Measurements from ENCODE around the gene DPP7. TPM values are rescaled to one million over a fixed set of nuclear protein-coding genes. Genes with fewer than 3 reads are reported as not detected.
A peak's percentile ranks its signal among the peaks of the same experiment; 100 is the strongest.

The DPP7 gene
- total RNA-seq, 1 donor from 2014 or later: 365 TPM

- no peaks in the 10 kb centered on the region for H3K9me3 Mint-ChIP-seq
- H3K27me3 Mint-ChIP-seq: no peaks in the 10 kb centered on the region
- peak overlapping the region; percentile 13 for H3K27ac Mint-ChIP-seq
- peaks cover 4% of the 10 kb centered on the region for H3K36me3 Mint-ChIP-seq (ENCODE audit: low read depth)
- no peak for DNase-seq
- peaks cover 10% of the 10 kb centered on the region for H3K4me1 Mint-ChIP-seq
- H3K4me3 Mint-ChIP-seq: peak overlapping the region; percentile 45
- intact Hi-C loops (cut with micrococcal nuclease): no loop called here
These were observed 2.2 kb upstream of the DPP7 start for GRCh38 chr9:137116728-137117127.

DNA sequence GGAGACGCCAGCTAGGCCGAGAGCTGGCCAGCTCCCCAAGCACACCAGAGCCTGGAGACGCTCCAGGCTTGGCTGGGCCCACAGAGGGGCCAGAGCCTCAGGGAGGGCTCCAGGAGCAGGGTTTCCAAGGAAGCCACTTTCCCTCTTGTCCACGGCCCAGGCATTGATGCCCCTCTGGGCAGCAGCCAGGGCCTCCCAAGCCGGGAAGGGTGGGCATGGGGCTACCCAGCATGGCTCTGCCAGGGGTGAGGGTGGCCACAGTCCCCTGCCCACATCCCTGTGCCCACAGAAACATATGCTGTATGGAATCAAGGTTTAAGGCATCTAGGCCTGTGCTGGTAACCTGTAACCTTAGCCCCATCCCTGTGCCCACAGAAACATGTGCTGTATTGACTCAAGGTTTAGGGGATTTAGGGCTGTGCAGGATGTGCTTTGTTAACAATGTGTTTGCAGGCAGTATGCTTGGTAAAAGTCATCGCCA, 1.5 kb upstream of the DPP7 start:
- Mint-ChIP-seq H3K4me1 (peaks cover 8% of the 10 kb centered on the region), H3K9me3 (no peaks in the 10 kb centered on the region), H3K27ac (no peak overlapping the region), H3K27me3 (no peaks in the 10 kb centered on the region), H3K4me3 (no peak overlapping the region), H3K36me3 (ENCODE audit: low read depth) (peaks cover 4% of the 10 kb centered on the region)
- intact Hi-C loops (cut with micrococcal nuclease): no loop called here
- no peak for DNase-seq

- peaks cover 8% of the 10 kb centered on the region for H3K36me3 Mint-ChIP-seq (ENCODE audit: low read depth)
- intact Hi-C loops (cut with micrococcal nuclease): loop anchor here (2.0 kb wide), 2 partner anchors 13 to 29 kb away; partner anchors contain the start of gene MAN1B1
- peak overlapping the region; percentile 67 for H3K4me3 Mint-ChIP-seq
- H3K27ac Mint-ChIP-seq: no peak overlapping the region
- no peaks in the 10 kb centered on the region for H3K27me3 Mint-ChIP-seq
- no peaks in the 10 kb centered on the region for H3K9me3 Mint-ChIP-seq
- H3K4me1 Mint-ChIP-seq: peaks cover 8% of the 10 kb centered on the region
- no peak for DNase-seq
These were observed 977 bp upstream of the DPP7 start for GRCh38 chr9:137115394-137116026.

DNA sequence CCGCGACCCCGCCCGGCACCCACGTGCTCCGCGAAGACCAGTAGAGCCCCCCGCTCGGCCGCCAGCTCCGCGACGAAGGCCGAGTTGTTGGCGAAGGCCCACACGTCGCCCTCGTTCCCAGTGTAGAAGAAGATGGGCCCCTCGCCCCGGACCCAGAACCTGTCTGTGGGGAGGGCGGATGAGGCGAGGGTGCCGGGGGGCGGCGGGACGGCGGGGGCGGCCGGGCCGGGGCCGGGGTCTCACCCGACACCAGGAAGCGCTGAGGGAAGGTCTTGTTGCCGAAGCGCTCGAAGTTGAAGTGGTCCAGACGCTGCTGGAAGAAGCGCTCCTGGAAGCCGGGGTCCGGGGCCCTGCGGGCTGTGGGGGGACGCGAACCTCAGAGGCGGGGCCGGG, 317 bp downstream of the DPP7 start:
- H3K9me3 Mint-ChIP-seq: no peaks in the 10 kb centered on the region
- peaks cover 8% of the 10 kb centered on the region for H3K36me3 Mint-ChIP-seq (ENCODE audit: low read depth)
- no peaks in the 10 kb centered on the region for H3K27me3 Mint-ChIP-seq
- intact Hi-C loops (cut with micrococcal nuclease): loop anchor here (1.0 to 2.0 kb wide), 3 partner anchors 15 to 27 kb away; partner anchors contain the start of gene MAN1B1
- DNase-seq: no peak
- peak overlapping the region; percentile 73 for H3K4me3 Mint-ChIP-seq
- H3K27ac Mint-ChIP-seq: no peak overlapping the region
- peaks cover 8% of the 10 kb centered on the region for H3K4me1 Mint-ChIP-seq

GRCh38 chr9:137113385-137114159, 961 bp downstream of the DPP7 start:
- no peaks in the 10 kb centered on the region for H3K9me3 Mint-ChIP-seq
- H3K36me3 Mint-ChIP-seq (ENCODE audit: low read depth): peaks cover 8% of the 10 kb centered on the region
- intact Hi-C loops (cut with micrococcal nuclease): loop anchor here (1.0 to 2.0 kb wide), 3 partner anchors 15 to 27 kb away; partner anchors contain the start of gene MAN1B1
- H3K4me1 Mint-ChIP-seq: peaks cover 2% of the 10 kb centered on the region
- no peaks in the 10 kb centered on the region for H3K27me3 Mint-ChIP-seq
- peak; percentile 81 for DNase-seq
- H3K4me3 Mint-ChIP-seq: peak overlapping the region; percentile 83
- peak overlapping the region; percentile 78 for H3K27ac Mint-ChIP-seq

- H3K36me3 Mint-ChIP-seq (ENCODE audit: low read depth): peaks cover 8% of the 10 kb centered on the region
- H3K4me3 Mint-ChIP-seq: peak overlapping the region; percentile 83
- no peaks in the 10 kb centered on the region for H3K27me3 Mint-ChIP-seq
These were observed 1.8 kb downstream of the DPP7 start for GRCh38 chr9:137112564-137113384.

DNA sequence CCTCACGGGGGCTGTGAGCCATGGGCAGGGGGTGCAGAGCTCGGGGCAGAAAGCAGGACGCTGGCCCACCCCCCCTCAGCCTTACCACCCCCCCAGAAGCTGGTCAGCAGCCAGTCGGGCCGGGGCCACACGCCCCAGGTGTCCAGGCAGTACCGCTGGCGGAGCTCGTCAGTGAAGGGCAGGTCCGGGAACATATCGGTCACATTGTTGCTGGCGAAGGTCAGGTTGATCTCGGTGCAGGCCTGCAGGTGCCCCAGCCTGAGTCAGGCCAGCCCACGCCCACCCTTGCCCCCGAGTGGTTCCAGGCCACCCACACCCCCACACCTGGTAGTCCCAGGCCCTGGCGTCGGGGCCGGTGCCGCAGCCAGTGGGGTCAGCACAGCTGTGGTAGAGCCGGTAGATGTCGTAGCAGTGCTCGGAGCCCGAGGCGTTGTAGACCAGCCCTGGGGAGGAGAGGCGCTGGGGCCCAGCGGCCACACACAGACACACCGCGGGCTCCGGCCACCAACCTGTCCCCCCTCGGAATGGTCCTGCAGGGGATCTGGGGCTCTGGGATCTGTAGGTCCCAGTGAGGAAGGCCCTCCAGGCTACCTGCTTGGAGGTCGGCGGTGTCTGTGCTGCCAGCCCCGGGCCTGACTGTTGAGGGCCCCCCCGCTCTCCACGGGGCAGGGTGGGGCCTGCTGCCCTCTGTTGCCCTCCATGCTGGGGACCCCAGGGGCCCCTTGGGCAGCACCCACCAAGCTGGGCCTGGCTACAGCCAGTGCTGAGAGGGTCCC, 2.6 kb downstream of the DPP7 start:
- Mint-ChIP-seq H3K27me3 (no peaks in the 10 kb centered on the region), H3K4me3 (no peak overlapping the region), H3K4me1 (peaks cover 2% of the 10 kb centered on the region), H3K27ac (no peak overlapping the region), H3K36me3 (ENCODE audit: low read depth) (peaks cover 8% of the 10 kb centered on the region), H3K9me3 (no peaks in the 10 kb centered on the region)
- DNase-seq: no peak
- intact Hi-C loops (cut with micrococcal nuclease): no loop called here

More at GRCh38 chr9:137112564-137113384, 1.8 kb downstream of the DPP7 start:
- intact Hi-C loops (cut with micrococcal nuclease): no loop called here
- H3K4me1 Mint-ChIP-seq: peaks cover 2% of the 10 kb centered on the region
- H3K27ac Mint-ChIP-seq: no peak overlapping the region
- DNase-seq: no peak
- H3K9me3 Mint-ChIP-seq: no peaks in the 10 kb centered on the region

- H3K27me3 Mint-ChIP-seq: no peaks in the 10 kb centered on the region
- H3K27ac Mint-ChIP-seq: no peak overlapping the region
- no peak for DNase-seq
- peaks cover 8% of the 10 kb centered on the region for H3K36me3 Mint-ChIP-seq (ENCODE audit: low read depth)
- peaks cover 2% of the 10 kb centered on the region for H3K4me1 Mint-ChIP-seq
- intact Hi-C loops (cut with micrococcal nuclease): no loop called here
- H3K9me3 Mint-ChIP-seq: no peaks in the 10 kb centered on the region
- H3K4me3 Mint-ChIP-seq: no peak overlapping the region
These were observed 3.4 kb downstream of the DPP7 start for GRCh38 chr9:137110911-137111787.

DNA sequence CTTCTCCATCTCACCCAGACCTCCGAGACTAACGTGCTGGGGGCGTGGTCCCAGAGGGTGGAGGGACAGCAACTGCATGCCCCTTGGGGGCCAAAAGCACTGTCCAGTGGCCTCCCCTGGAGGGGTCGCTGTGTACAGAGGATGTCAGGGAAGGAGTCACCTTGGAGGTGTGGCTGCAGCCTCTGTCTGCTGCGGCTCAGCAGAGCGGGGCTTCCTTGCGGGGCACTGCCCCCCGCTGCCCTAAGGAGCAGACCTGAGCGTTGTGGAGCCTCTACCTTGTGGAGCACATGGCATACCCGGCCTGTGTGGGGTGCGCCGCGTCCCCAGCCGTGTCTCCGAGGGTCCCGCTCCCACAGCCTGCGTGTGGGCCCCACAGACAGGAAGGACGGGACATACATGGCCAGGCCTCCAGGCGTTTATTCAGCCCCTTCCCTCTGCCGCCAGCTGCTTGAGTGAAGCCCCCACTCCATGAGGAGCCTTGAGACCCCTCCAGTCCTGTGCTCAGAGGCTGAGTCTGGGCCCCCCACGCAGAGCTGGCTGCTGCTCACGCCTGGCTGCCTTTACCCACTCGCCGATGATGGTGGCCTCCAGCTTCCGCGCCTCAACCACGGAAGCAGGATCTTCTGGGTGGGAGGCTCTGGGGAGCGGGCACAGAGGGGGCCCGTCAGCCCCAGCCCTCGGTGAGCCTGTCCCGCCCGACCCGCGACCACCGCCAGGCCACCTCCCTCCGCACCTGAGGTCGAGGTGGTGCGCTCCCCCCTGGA, 4.2 kb downstream of the DPP7 start:
- Mint-ChIP-seq H3K4me3 (no peak overlapping the region), H3K27me3 (no peaks in the 10 kb centered on the region), H3K27ac (no peak overlapping the region), H3K4me1 (peaks cover 2% of the 10 kb centered on the region), H3K36me3 (ENCODE audit: low read depth) (peaks cover 11% of the 10 kb centered on the region), H3K9me3 (no peaks in the 10 kb centered on the region)
- intact Hi-C loops (cut with micrococcal nuclease): no loop called here
- DNase-seq: no peak

DNA sequence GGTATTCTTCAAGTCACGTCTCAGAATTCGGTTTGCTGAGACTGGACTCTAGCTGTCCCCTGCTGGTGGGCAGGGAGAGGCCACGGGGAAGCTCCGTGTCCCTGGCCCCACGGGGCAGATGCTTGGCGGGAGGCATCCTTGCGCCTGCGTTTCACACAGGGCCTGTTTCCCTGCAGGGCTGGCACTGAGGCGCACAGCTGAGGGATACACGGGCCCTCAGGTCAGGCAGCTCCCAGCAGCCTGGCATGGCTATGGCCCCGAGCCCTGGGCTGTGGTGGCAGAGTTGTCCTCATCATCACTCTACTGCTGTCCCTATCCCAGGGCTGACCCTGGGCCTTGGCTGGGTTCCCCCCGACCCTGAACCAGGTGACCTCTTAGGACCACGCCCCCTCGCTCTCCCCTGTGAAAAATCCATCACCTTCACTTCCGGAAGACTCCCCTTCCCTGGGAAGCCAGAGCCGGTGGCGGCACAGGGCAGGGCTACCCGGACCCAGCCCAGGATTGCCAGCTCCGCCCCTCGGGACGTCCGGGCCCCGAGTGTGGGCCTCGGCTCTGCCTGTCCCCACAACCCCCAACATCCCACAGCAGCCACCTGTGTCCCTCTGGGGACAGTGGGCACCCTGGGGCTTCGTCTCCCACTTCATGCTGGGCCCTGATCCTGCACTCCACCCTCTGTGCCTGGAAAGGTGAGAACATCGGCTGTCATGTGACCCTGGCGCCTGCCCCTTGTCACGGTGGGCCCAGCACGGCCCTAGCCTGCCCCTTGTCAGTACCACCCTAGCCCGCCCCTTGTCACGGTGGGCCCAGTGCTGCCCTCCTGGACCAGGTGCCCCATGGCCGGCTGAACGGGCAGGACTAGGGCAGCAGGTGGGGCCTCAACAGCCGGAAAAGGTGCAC, 5.0 kb downstream of the DPP7 start:
- Mint-ChIP-seq H3K9me3 (no peaks in the 10 kb centered on the region), H3K27me3 (no peaks in the 10 kb centered on the region), H3K36me3 (ENCODE audit: low read depth) (peaks cover 12% of the 10 kb centered on the region), H3K4me1 (peaks cover 2% of the 10 kb centered on the region), H3K4me3 (no peak overlapping the region), H3K27ac (no peak overlapping the region)
- intact Hi-C loops (cut with micrococcal nuclease): no loop called here
- DNase-seq: no peak

DNA sequence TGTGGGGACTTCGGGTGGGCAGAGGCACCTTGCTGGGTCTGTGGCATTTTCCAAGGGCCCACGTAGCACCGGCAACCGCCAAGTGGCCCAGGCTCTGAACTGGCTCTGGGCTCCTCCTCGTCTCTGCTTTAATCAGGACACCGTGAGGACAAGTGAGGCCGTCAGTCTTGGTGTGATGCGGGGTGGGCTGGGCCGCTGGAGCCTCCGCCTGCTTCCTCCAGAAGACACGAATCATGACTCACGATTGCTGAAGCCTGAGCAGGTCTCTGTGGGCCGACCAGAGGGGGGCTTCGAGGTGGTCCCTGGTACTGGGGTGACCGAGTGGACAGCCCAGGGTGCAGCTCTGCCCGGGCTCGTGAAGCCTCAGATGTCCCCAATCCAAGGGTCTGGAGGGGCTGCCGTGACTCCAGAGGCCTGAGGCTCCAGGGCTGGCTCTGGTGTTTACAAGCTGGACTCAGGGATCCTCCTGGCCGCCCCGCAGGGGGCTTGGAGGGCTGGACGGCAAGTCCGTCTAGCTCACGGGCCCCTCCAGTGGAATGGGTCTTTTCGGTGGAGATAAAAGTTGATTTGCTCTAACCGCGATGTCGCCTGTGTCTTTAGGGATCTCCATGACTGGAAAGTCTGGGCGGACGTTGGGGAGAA, 5.8 kb downstream of the DPP7 start:
- Mint-ChIP-seq H3K4me3 (no peak overlapping the region), H3K27ac (no peak overlapping the region), H3K27me3 (no peaks in the 10 kb centered on the region), H3K9me3 (no peaks in the 10 kb centered on the region), H3K4me1 (peaks cover 2% of the 10 kb centered on the region), H3K36me3 (ENCODE audit: low read depth) (peaks cover 12% of the 10 kb centered on the region)
- no peak for DNase-seq
- intact Hi-C loops (cut with micrococcal nuclease): no loop called here

Data from activated CD4-positive, alpha-beta T cell treated with anti-CD3 and anti-CD28 coated beads, Interleukin-2, amount 10 ng/mL, durations not matched to agents 24 days and 14 days (primary cell).